Thyroid gland (tissue), 4 donors: ENCODE data around the gene SPATA1. TPM values are rescaled to one million over a fixed set of nuclear protein-coding genes. Genes with fewer than 3 reads are reported as not detected.
"Not testable (repeated sequence)": the region's sequence is repeated elsewhere in the genome, so short reads cannot be mapped to it uniquely, and the experiment has no call there.

Source experiments
- DNase-seq, 2 donors: peaks; one replicate each; pipeline ENCODE4 v3.0.0-alpha.2; 2019
- H3K27ac ChIP-seq, 3 donors: fragments of 200-600 bp; sonication (generic); 1 replicate in 2 of 3; 2 replicates in 1 of 3; pipeline ENCODE4 v1.5.1; 2016 to 2019; ENCODE audit warnings: mild to moderate bottlenecking in 1 of 3, moderate library complexity in 1 of 3
- H3K27me3 ChIP-seq: fragments of 200-600 bp; sonication (generic); one replicate; pipeline ENCODE4 v1.5.1; 2019
- H3K36me3 ChIP-seq, 2 donors: fragments of 200-600 bp; sonication (generic); one replicate each; pipeline ENCODE4 v1.5.1; 2016 to 2019
- H3K4me1 ChIP-seq, 2 donors: fragments of 200-600 bp; sonication (generic); one replicate each; pipeline ENCODE4 v1.5.1; 2017 to 2019
- H3K4me3 ChIP-seq, 3 donors: fragments of 200-600 bp; sonication (generic); replicated peaks in 1 of 3; 1 replicate in 2 of 3; 2 replicates in 1 of 3; pipeline ENCODE4 v1.5.1; 2016; ENCODE audit warnings: mild to moderate bottlenecking in 1 of 3
- H3K9me3 ChIP-seq: fragments of 200-600 bp; sonication (generic); one replicate; pipeline ENCODE4 v1.5.1; 2017
- POLR2A ChIP-seq, 2 donors: fragments of 450-650 bp; IDR thresholded peaks; one replicate each; pipeline ENCODE4 v1.6.1; 2017; ENCODE audit warnings: antibody characterized with exemption in 2 of 2, mild to moderate bottlenecking in 2 of 2, moderate library complexity in 1 of 2
- WGBS, 2 donors: methylation state at CpG; one replicate each; pipeline ENCODE4 v1.1.5; 2017; 5-methylcytosine and 5-hydroxymethylcytosine counted together
- intact Hi-C: fragments of 100-400 bp; cut with DNase I; formaldehyde crosslinking; loops from one replicate; pipeline ENCODE4 v1.15.1; 2023
- total RNA-seq, 4 donors: library from RNA; depleted of rRNA; stranded (reverse); fragments of >200 nt; gene quantifications; one replicate each; pipeline ENCODE4 v1.2.3, GENCODE V29; 2016
- TF ChIP-seq, protein P1 (sequence below), 6 experiments: fragments of 200-600 bp in 3 of 6; fragments of 450-650 bp in 3 of 6; sonication (generic) in 3 of 6; IDR thresholded peaks; one replicate each; pipeline ENCODE4 v1.5.1; 2016 to 2019; ENCODE audit warnings: antibody characterized with exemption in 6 of 6, mild to moderate bottlenecking in 2 of 6, inconsistent platforms in 1 of 6, moderate library complexity in 1 of 6

Gene SPATA1
- total RNA-seq, 4 donors from 2014 or later = 0.13 to 2.8 (median 1.8) TPM; not detected in 1

DNA sequence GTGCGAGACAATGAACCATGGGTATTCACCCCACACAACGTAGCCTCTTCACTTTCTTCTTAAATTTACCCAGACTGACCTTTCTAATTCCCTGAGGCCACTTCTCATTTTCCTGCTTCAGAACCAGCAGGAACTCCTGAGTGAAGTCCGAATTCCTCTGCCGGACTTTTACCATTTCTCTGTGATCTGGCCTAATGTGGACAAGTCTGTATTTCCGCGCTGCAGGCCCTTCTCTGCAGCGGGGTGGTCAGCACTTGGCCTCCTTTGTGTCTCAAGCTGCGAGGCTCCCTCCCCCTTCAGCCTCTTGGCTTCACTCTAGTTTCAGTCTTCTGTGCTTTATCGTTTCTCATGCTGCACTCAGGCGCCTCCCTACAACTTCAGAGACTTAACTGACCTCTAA is 77.5 kb downstream of the SPATA1 start:
- no peak overlapping the region for H3K4me3 ChIP-seq
- no peaks in the 10 kb centered on the region for H3K4me1 ChIP-seq
- intact Hi-C loops = no loop called here
- no peaks in the 10 kb centered on the region for H3K36me3 ChIP-seq
- DNase-seq = no peak
- TF ChIP-seq POLR2A (IDR thresholded peaks at IDR 0.05) = no peak
- TF ChIP-seq, protein P1, sequence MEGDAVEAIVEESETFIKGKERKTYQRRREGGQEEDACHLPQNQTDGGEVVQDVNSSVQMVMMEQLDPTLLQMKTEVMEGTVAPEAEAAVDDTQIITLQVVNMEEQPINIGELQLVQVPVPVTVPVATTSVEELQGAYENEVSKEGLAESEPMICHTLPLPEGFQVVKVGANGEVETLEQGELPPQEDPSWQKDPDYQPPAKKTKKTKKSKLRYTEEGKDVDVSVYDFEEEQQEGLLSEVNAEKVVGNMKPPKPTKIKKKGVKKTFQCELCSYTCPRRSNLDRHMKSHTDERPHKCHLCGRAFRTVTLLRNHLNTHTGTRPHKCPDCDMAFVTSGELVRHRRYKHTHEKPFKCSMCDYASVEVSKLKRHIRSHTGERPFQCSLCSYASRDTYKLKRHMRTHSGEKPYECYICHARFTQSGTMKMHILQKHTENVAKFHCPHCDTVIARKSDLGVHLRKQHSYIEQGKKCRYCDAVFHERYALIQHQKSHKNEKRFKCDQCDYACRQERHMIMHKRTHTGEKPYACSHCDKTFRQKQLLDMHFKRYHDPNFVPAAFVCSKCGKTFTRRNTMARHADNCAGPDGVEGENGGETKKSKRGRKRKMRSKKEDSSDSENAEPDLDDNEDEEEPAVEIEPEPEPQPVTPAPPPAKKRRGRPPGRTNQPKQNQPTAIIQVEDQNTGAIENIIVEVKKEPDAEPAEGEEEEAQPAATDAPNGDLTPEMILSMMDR (IDR thresholded peaks at IDR 0.05) = no peak
- 76 to 81% methylated on average over 10 of the region's 10 CpGs for WGBS, 2 donors
- no peak overlapping the region for H3K27ac ChIP-seq
- H3K27me3 ChIP-seq = no peaks in the 10 kb centered on the region
- no peaks in the 10 kb centered on the region for H3K9me3 ChIP-seq

DNA sequence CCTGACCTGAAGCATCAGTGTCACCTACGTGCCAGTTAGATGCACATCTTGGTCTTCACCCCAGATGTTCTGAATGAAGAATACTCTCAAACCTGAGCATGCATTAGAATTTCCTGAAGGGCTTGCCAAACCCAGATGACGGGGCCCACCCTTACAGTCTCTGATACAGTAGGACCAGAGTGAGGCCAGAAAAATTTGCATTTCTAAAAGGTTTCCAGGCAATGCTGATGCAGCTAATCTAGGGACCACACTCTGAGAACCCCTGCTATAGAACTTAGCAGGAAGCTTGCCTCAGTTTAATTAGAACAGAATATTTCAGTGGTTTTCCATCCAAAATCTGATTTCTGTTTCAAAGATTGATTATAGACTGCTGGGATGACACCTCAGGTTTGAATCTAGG is 77.9 kb downstream of the SPATA1 start:
- intact Hi-C loops = no loop called here
- Histone ChIP-seq H3K36me3 (no peaks in the 10 kb centered on the region), H3K4me3 (no peak overlapping the region), H3K9me3 (no peaks in the 10 kb centered on the region), H3K27me3 (no peaks in the 10 kb centered on the region), H3K27ac (no peak overlapping the region), H3K4me1 (no peaks in the 10 kb centered on the region)
- no peak for TF ChIP-seq POLR2A (IDR thresholded peaks at IDR 0.05)
- TF ChIP-seq, protein P1 (IDR thresholded peaks at IDR 0.05) = no peak
- DNase-seq = no peak
- WGBS, 2 donors = 97 to 100% methylated on average over 2 of the region's 2 CpGs

DNA sequence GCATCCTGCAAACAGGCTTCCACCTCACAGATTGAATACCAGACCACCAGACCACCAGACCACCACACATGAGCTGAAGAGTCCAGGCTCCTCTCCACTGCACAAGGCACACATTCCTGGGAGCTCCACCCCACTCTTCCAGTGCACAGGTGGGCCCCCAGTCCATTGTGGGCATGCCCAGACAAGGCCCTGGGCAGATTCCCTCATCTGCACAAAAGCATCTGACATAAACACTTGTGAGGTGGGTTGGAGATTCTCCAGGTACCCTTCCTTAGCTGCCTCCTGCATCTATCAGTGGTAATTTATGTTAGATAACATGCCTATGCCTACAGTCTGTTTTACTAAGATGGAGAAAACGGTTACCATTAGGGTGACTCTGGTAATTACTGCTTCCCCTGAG is 79.6 kb downstream of the SPATA1 start:
- WGBS, 2 donors = 0% methylated on average over 1 of the region's 1 CpG
- H3K4me1 ChIP-seq = no peaks in the 10 kb centered on the region
- DNase-seq = no peak
- TF ChIP-seq, protein P1 (IDR thresholded peaks at IDR 0.05) = no peak
- no peak for TF ChIP-seq POLR2A (IDR thresholded peaks at IDR 0.05)
- no peaks in the 10 kb centered on the region for H3K36me3 ChIP-seq
- H3K4me3 ChIP-seq = no peak overlapping the region
- H3K27ac ChIP-seq = no peak overlapping the region
- H3K27me3 ChIP-seq = no peaks in the 10 kb centered on the region
- no peaks in the 10 kb centered on the region for H3K9me3 ChIP-seq
- intact Hi-C loops = no loop called here

DNA sequence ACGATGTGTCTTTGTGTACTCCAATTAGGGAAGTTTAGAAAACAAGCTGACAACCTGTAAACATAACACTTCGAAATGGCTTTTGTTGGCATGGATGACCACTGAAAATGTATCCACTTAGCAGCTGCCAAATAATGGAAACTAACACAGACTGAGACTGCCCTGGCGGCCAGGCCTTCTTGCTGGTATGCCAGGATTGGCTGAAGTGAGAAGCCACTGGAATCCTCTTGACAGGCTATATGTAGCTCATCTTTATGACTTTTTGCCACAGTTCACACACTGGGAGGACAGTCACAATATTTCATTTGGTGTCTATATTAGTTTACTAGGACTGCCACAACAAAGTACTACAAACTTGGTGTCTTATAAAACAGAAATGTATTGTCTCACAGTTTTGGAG is 80.9 kb downstream of the SPATA1 start:
- TF ChIP-seq, protein P1 (IDR thresholded peaks at IDR 0.05) = no peak
- no peak for TF ChIP-seq POLR2A (IDR thresholded peaks at IDR 0.05)
- H3K27ac ChIP-seq = no peak overlapping the region
- 86 to 93% methylated on average over 3 of the region's 3 CpGs for WGBS, 2 donors
- no peaks in the 10 kb centered on the region for H3K9me3 ChIP-seq
- intact Hi-C loops = no loop called here
- no peak overlapping the region for H3K4me3 ChIP-seq
- no peaks in the 10 kb centered on the region for H3K27me3 ChIP-seq
- no peaks in the 10 kb centered on the region for H3K4me1 ChIP-seq
- no peak for DNase-seq
- no peaks in the 10 kb centered on the region for H3K36me3 ChIP-seq

DNA sequence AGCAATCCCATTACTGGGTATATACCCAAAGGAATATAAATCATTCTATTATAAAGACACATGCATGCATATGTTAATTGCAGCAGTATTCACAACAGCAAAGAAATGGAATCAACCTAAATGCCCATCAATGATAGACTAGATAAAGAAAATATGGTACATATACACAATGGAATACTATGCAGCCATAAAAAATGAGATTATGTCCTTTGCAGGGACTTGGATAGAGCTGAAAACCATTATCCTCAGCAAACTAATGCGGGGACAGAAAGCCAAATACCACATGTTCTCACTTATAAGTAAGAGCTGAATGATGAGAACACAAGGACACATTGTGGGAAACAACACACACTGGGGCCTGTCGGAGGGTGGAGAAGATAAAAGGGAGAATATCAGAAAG is 88.8 kb downstream of the SPATA1 start:
- DNase-seq, H3K9me3 ChIP-seq, H3K27me3 ChIP-seq, H3K4me3 ChIP-seq, intact Hi-C loops, H3K36me3 ChIP-seq, H3K4me1 ChIP-seq, H3K27ac ChIP-seq: not testable (repeated sequence)
- 98 to 99% methylated on average over 2 of the region's 2 CpGs for WGBS, 2 donors

DNA sequence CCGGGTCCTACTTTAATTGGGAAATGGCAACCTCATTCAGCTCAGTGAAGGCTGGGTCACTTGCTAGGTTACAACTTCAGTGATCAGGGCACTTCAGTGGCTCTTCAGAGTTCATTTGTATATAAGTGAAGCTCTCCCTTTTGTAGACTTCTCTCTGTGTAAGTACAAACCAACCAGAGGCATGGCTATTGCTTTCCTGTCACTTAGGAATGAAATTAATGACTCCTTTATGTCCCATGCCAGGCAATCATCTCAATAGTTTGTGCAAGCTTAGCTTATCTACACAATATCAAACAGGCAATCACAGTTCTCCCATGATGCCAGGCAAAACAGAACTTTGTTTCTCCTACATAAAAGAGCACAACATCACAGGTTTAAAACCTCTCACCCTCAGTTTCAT is 90.8 kb downstream of the SPATA1 start:
- H3K4me1 ChIP-seq = no peaks in the 10 kb centered on the region
- WGBS, 2 donors = 62 to 74% methylated on average over 1 of the region's 1 CpG
- no peak overlapping the region for H3K4me3 ChIP-seq
- no peak for TF ChIP-seq POLR2A (IDR thresholded peaks at IDR 0.05)
- TF ChIP-seq, protein P1 (IDR thresholded peaks at IDR 0.05) = no peak
- no peak for DNase-seq
- intact Hi-C loops = no loop called here
- H3K27ac ChIP-seq = no peak overlapping the region
- no peaks in the 10 kb centered on the region for H3K36me3 ChIP-seq
- H3K9me3 ChIP-seq = no peaks in the 10 kb centered on the region
- no peaks in the 10 kb centered on the region for H3K27me3 ChIP-seq
